Measurements from ENCODE around the gene DCST2. TPM values are rescaled to one million over a fixed set of nuclear protein-coding genes. Genes with fewer than 3 reads are reported as not detected.

Gene DCST2
- total RNA-seq, 3 donors from 2014 or later (not counting 1 experiment from before 2014, with no cell fraction given) = 0.30 to 0.92 (median 0.32) TPM

DNA sequence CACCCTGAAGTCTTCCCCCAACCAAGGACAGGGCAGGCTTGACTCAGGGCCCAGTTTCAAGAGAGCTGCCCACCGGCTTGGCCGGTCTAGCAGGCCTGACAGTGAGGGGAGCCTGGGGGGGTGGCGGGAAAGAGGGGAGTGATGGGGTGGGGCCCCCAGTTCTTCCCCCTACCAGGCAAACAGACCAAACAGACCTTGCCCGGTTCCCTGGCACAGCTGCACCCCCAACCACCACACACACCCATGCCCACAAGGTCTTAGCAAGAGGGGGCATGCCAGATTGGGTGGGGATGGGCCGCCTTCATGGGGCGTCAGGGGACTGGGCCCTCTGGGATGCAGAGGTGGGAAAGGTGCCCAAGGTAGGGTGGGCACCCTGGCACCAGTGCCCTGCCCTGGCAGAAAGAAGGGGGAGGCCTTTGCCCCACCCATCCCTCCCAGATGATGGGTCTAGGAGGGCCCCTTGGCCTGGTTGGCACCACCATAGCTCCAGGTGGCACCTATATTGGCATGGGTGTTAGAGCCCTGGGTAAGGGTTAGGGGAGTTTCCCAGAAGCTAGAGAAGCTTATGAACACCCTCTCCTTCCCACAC is 22.1 kb downstream of the DCST2 start:
- intact Hi-C loops (cut with micrococcal nuclease) = no loop called here
- no peak overlapping the region for H3K27ac ChIP-seq (ENCODE audit: low read length)
- H3K9me3 Mint-ChIP-seq = no peaks in the 10 kb centered on the region
- H3K4me1 ChIP-seq (ENCODE audit: control insufficient read depth, insufficient read depth, low read length) = peaks cover 97% of the 10 kb centered on the region
- H3K27ac Mint-ChIP-seq = peak overlapping the region in 1 of 2 donors; percentile 81
- TF ChIP-seq, protein P1, sequence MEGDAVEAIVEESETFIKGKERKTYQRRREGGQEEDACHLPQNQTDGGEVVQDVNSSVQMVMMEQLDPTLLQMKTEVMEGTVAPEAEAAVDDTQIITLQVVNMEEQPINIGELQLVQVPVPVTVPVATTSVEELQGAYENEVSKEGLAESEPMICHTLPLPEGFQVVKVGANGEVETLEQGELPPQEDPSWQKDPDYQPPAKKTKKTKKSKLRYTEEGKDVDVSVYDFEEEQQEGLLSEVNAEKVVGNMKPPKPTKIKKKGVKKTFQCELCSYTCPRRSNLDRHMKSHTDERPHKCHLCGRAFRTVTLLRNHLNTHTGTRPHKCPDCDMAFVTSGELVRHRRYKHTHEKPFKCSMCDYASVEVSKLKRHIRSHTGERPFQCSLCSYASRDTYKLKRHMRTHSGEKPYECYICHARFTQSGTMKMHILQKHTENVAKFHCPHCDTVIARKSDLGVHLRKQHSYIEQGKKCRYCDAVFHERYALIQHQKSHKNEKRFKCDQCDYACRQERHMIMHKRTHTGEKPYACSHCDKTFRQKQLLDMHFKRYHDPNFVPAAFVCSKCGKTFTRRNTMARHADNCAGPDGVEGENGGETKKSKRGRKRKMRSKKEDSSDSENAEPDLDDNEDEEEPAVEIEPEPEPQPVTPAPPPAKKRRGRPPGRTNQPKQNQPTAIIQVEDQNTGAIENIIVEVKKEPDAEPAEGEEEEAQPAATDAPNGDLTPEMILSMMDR (IDR thresholded peaks at IDR 0.05) = no peak
- no peaks in the 10 kb centered on the region for H3K27me3 ChIP-seq (ENCODE audit: control insufficient read depth, insufficient read depth, low read length)
- peaks cover 19 to 82% of the 10 kb centered on the region in 2 donors for H3K4me1 Mint-ChIP-seq
- peak in 1 of 3 donors; percentile 15 for ATAC-seq
- peaks cover 19% of the 10 kb centered on the region for H3K36me3 ChIP-seq (ENCODE audit: control insufficient read depth, insufficient read depth, low read length)
- no peak overlapping the region for H3K4me3 Mint-ChIP-seq
- WGBS (ENCODE audit: insufficient coverage) = 91% methylated on average over 3 of the region's 6 CpGs
- peak in 1 of 2 donors; percentile 55 for DNase-seq
- H3K4me3 ChIP-seq (ENCODE audit: low read length) = no peak overlapping the region
- no peaks in the 10 kb centered on the region for H3K36me3 Mint-ChIP-seq
- no peaks in the 10 kb centered on the region for H3K9me3 ChIP-seq (ENCODE audit: control insufficient read depth, insufficient read depth, low read length)
- no peaks in the 10 kb centered on the region for H3K27me3 Mint-ChIP-seq (ENCODE audit: low read depth in 2 of 2)

DNA sequence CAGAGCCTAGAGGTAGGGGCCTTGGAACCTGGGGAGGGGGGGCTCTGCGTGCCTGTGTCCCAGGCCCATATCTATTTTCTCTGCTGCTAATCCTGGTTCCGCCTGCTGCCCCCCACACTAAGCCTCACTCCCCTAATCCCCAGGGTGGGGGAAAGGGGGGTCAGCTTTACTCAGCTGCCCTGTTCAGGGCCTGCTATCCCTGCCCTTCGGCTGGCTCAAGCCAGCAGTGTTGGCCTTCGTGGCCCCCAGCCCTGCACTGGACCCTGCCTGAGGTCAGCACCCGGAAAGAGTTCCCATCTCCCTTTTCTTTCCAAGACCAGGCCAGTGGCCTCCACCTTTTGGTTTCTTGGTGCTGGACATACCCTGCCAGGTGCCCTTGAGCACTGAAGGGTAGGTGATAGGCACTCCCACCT is 22.6 kb downstream of the DCST2 start:
- H3K4me3 ChIP-seq (ENCODE audit: low read length) = no peak overlapping the region
- H3K27me3 Mint-ChIP-seq (ENCODE audit: low read depth in 2 of 2) = no peaks in the 10 kb centered on the region

DNA sequence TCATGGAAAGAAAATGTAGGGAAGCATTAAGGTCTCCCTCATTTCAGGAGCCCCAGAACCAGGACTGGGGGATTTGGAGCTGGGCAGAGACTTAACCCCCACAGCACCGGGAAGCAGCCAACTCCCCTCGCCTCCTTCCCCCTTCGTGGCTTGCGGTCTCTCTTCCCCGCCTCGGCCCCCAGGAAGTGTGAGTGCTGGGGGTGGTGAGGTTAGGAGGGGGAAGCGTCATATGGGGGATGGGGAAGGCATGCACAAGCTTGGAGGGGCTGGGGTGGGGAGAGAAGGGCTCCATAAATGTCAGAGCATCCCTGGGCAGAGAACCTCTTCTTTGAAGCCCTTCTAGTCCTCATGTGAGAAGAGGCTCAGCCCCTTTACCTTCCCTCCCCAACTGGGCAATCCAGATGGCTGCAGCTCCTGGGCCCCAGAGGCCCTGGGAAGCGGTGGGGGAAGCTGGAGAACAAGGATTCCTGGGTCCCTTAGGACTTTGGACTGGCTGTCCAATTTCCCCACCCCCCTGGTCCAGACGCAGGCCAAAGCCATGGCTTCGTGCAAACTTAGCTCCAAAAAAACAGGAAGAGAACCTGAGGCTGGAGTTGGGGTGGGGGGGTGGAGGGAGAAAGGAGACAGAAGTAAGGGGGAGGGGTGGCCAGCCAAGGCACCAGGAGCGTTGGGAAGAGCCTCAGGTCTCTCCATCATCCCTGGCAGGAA is 23.2 kb downstream of the DCST2 start:
- Histone ChIP-seq H3K27me3 (ENCODE audit: control insufficient read depth, insufficient read depth, low read length) (no peaks in the 10 kb centered on the region), H3K4me1 (ENCODE audit: control insufficient read depth, insufficient read depth, low read length) (peaks cover 97% of the 10 kb centered on the region), H3K27ac (ENCODE audit: low read length) (peak overlapping the region; percentile 26), H3K36me3 (ENCODE audit: control insufficient read depth, insufficient read depth, low read length) (peaks cover 9% of the 10 kb centered on the region), H3K9me3 (ENCODE audit: control insufficient read depth, insufficient read depth, low read length) (no peaks in the 10 kb centered on the region), H3K4me3 (ENCODE audit: low read length) (peak overlapping the region; percentile 2)
- ATAC-seq = no peak
- H3K4me3 Mint-ChIP-seq = peak overlapping the region; percentile 59
- no peaks in the 10 kb centered on the region for H3K27me3 Mint-ChIP-seq (ENCODE audit: low read depth in 2 of 2)
- TF ChIP-seq, protein P1 (IDR thresholded peaks at IDR 0.05) = no peak
- intact Hi-C loops (cut with micrococcal nuclease) = no loop called here
- H3K36me3 Mint-ChIP-seq = no peaks in the 10 kb centered on the region
- H3K4me1 Mint-ChIP-seq = peaks cover 26 to 83% of the 10 kb centered on the region in 2 donors
- WGBS (ENCODE audit: insufficient coverage) = 64% methylated on average over 3 of the region's 11 CpGs
- no peaks in the 10 kb centered on the region for H3K9me3 Mint-ChIP-seq
- DNase-seq = peak in 1 of 2 donors; percentile 53
- H3K27ac Mint-ChIP-seq = peak overlapping the region in 1 of 2 donors; percentile 60

More for the DNA sequence above, 22.6 kb downstream of the DCST2 start:
- DNase-seq = no peak
- Histone ChIP-seq H3K27me3 (ENCODE audit: control insufficient read depth, insufficient read depth, low read length) (no peaks in the 10 kb centered on the region), H3K9me3 (ENCODE audit: control insufficient read depth, insufficient read depth, low read length) (no peaks in the 10 kb centered on the region), H3K36me3 (ENCODE audit: control insufficient read depth, insufficient read depth, low read length) (peaks cover 14% of the 10 kb centered on the region), H3K4me1 (ENCODE audit: control insufficient read depth, insufficient read depth, low read length) (peaks cover 97% of the 10 kb centered on the region), H3K27ac (ENCODE audit: low read length) (no peak overlapping the region)
- Mint-ChIP-seq H3K9me3 (no peaks in the 10 kb centered on the region), H3K27ac (peak overlapping the region in 1 of 2 donors; percentile 66), H3K4me3 (peak overlapping the region; percentile 17), H3K4me1 (peaks cover 25 to 82% of the 10 kb centered on the region in 2 donors), H3K36me3 (no peaks in the 10 kb centered on the region)
- intact Hi-C loops (cut with micrococcal nuclease) = no loop called here
- TF ChIP-seq, protein P1 (IDR thresholded peaks at IDR 0.05) = no peak
- WGBS (ENCODE audit: insufficient coverage) = 90% methylated on average over 3 of the region's 5 CpGs
- no peak for ATAC-seq

All from natural killer cell (primary cell).